Lung (tissue), 12 donors: Measurements from ENCODE around the gene MTAP. TPM values are rescaled to one million over a fixed set of nuclear protein-coding genes. Genes with fewer than 3 reads are reported as not detected.

Source experiments
- ATAC-seq: fragments of 200-7000 bp; cut with Tn5 transposase; one replicate; pipeline ENCODE4 v1.9.1; 2020; ENCODE audit warnings: moderate number of reproducible peaks; ENCODE audit not compliant: insufficient read depth, low FRiP score
- DNase-seq, 3 donors: peaks; one replicate each; pipeline ENCODE4 v3.0.0-alpha.2; 2013 to 2017
- H3K27ac ChIP-seq, 2 donors: one replicate each; pipeline ENCODE4 v1.5.1; 2013; ENCODE audit warnings: mild to moderate bottlenecking in 2 of 2, moderate library complexity in 2 of 2, control low read depth in 1 of 2, inconsistent platforms in 1 of 2, low read depth in 1 of 2, low read length in 1 of 2
- H3K27me3 ChIP-seq, 3 donors: one replicate each; pipeline ENCODE4 v1.5.1; 2013; ENCODE audit warnings: low read length in 2 of 3; ENCODE audit not compliant: control insufficient read depth in 3 of 3, insufficient read depth in 3 of 3
- H3K36me3 ChIP-seq, 4 donors: one replicate each; pipeline ENCODE4 v1.5.1; 2013; ENCODE audit warnings: low read length in 4 of 4, mild to moderate bottlenecking in 1 of 4, moderate library complexity in 1 of 4; ENCODE audit not compliant: control insufficient read depth in 4 of 4, insufficient read depth in 4 of 4
- H3K4me1 ChIP-seq, 5 donors: one replicate each; pipeline ENCODE4 v1.5.1; 2013; ENCODE audit warnings: low read length in 5 of 5, mild to moderate bottlenecking in 2 of 5, moderate library complexity in 1 of 5; ENCODE audit not compliant: control insufficient read depth in 5 of 5, insufficient read depth in 5 of 5
- H3K4me3 ChIP-seq: one replicate; pipeline ENCODE4 v1.5.1; 2013; ENCODE audit warnings: mild to moderate bottlenecking, control low read depth, moderate library complexity
- H3K9ac ChIP-seq, 2 donors: one replicate each; pipeline ENCODE4 v1.5.1; 2013; ENCODE audit warnings: low read length in 2 of 2, control low read depth in 1 of 2; ENCODE audit not compliant: insufficient read depth in 1 of 2
- H3K9me3 ChIP-seq, 4 donors: one replicate each; pipeline ENCODE4 v1.5.1; 2013; ENCODE audit warnings: low read length in 3 of 4, mild to moderate bottlenecking in 1 of 4, moderate library complexity in 1 of 4; ENCODE audit not compliant: control insufficient read depth in 4 of 4, insufficient read depth in 3 of 4
- WGBS, 2 donors: extraction: QIAGEN DNeasy Blood & Tissue Kit; methylation state at CpG; one replicate each; pipeline ENCODE4 v1.1.7; 2013; 5-methylcytosine and 5-hydroxymethylcytosine counted together
- polyA plus RNA-seq, 2 donors: library from polyadenylated mRNA; stranded (reverse); fragments of 200-250 nt; gene quantifications; one replicate each; pipeline ENCODE4 v1.2.1, GENCODE V29; 2013
- total RNA-seq, 2 donors: library from RNA; depleted of rRNA in 1 of 2; stranded (reverse); fragments of >200 nt in 1 of 2; gene quantifications; one replicate each; pipeline ENCODE4 v1.2.1, GENCODE V29; 2014 to 2021
- TF ChIP-seq, protein P1 (sequence below): IDR thresholded peaks from 2 replicates; pipeline ENCODE4 v1.5.1; 2012; ENCODE audit warnings: mild to moderate bottlenecking; ENCODE audit errors: control extremely low read depth, extremely low read depth
- donor health status: control.
- donor health status: control.
- donor health status: Bipolar disorder and iron deficiency.
- donor health status: healthy.
- donor health status: DM: yes; HTN: yes; CAD: no.

The MTAP gene
- total and polyA plus RNA-seq, 4 donors = 10.0 to 31.5 (median 18.8) TPM

DNA sequence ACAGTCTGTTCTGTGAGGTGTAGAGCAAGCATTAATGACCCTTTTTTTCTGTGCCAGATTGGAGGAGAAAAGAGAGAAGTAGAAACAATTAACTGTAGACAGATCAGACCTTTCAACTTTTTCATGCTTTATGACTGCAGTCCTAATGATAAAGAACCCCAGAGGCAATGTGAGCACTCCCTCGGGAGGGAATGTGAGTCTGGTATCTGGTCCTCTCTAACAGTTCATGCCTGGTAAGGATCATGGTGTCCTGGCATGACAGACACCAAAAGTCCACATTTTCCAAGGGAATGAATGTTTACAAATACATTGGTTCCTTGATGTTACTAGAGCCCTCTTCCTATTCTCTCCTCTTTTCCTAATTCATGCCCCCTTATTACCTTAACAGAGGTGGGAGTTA is 70.3 kb downstream of the MTAP start:
- TF ChIP-seq, protein P1, sequence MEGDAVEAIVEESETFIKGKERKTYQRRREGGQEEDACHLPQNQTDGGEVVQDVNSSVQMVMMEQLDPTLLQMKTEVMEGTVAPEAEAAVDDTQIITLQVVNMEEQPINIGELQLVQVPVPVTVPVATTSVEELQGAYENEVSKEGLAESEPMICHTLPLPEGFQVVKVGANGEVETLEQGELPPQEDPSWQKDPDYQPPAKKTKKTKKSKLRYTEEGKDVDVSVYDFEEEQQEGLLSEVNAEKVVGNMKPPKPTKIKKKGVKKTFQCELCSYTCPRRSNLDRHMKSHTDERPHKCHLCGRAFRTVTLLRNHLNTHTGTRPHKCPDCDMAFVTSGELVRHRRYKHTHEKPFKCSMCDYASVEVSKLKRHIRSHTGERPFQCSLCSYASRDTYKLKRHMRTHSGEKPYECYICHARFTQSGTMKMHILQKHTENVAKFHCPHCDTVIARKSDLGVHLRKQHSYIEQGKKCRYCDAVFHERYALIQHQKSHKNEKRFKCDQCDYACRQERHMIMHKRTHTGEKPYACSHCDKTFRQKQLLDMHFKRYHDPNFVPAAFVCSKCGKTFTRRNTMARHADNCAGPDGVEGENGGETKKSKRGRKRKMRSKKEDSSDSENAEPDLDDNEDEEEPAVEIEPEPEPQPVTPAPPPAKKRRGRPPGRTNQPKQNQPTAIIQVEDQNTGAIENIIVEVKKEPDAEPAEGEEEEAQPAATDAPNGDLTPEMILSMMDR = no peak
- Histone ChIP-seq H3K27ac (no peak overlapping the region), H3K36me3 (peaks cover 4 to 11% (median 5%) of the 10 kb centered on the region in 4 donors), H3K4me1 (peaks cover 0 to 2% (median 0%) of the 10 kb centered on the region in 5 donors), H3K4me3 (no peak overlapping the region), H3K9me3 (no peaks in the 10 kb centered on the region), H3K9ac (no peak overlapping the region), H3K27me3 (no peaks in the 10 kb centered on the region)
- DNase-seq (no peak), ATAC-seq (no peak)
- WGBS, 2 donors = 93 to 95% methylated on average over 1 of the region's 1 CpG

DNA sequence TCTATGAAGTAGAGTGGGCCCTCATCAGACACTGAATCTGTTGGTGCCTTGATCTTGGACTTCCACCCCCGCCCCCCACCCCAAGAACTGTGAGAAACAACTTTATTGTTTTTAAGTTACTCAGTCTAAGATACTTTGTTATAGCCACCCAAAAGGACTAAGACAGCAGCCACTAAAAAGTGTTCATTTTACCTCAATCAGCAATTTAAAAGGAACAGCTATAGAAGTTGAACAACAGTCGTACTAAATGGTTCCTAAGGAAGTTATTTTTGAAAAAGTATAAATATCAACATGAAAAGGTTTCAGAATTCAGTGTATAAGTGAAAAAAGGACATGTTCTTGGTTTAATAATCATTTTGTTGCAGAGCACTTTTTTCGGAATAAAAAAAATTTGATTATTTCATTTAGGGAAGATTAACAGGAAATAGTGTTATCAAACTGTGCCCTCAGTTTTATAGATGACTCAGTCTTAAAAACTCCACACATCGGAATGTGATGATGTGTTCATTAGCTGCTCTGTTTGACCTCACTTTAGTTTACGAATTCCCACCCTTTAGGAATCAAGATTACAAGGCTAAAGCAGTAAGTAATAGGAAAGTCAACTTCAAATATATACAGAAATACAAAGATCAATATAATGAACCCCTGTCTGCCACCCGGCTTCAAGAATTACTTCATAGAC is 71.2 kb downstream of the MTAP start:
- Histone ChIP-seq H3K27ac (no peak overlapping the region), H3K9ac (no peak overlapping the region), H3K27me3 (no peaks in the 10 kb centered on the region), H3K9me3 (no peaks in the 10 kb centered on the region), H3K4me1 (peaks cover 0 to 2% (median 0%) of the 10 kb centered on the region in 5 donors), H3K36me3 (peaks cover 2 to 11% (median 5%) of the 10 kb centered on the region in 4 donors), H3K4me3 (no peak overlapping the region)
- TF ChIP-seq, protein P1 = no peak
- DNase-seq (no peak), ATAC-seq (no peak)
- WGBS, 2 donors = 92 to 95% methylated on average over 6 of the region's 6 CpGs

DNA sequence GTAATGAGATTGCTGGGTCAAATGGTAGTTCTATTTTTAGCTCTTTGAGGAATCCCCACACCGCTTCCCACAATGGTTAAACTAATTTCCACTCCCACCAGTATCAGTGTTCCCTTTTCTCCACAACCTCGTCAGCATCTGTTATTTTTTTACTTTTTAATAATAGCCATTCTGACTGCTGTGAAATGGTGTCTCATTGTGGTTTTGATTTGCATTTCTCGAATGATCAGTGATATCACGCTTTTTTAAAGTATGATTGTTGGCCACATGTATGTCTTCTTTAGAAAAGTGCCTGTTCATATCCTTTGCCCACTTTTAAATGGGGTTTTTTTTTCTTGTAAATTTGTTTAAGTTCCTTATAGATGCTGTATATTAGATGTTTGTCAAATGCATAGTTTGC is 73.5 kb downstream of the MTAP start:
- H3K27ac ChIP-seq = no peak overlapping the region
- WGBS, 2 donors = 93 to 94% methylated on average over 4 of the region's 4 CpGs
- TF ChIP-seq, protein P1 = no peak
- peaks cover 0 to 3% (median 0%) of the 10 kb centered on the region in 4 donors for H3K9me3 ChIP-seq
- no peaks in the 10 kb centered on the region for H3K27me3 ChIP-seq
- no peak overlapping the region for H3K9ac ChIP-seq
- peaks cover 0 to 13% (median 3%) of the 10 kb centered on the region in 4 donors for H3K36me3 ChIP-seq
- DNase-seq (no peak), ATAC-seq (no peak)
- no peaks in the 10 kb centered on the region for H3K4me1 ChIP-seq
- no peak overlapping the region for H3K4me3 ChIP-seq

DNA sequence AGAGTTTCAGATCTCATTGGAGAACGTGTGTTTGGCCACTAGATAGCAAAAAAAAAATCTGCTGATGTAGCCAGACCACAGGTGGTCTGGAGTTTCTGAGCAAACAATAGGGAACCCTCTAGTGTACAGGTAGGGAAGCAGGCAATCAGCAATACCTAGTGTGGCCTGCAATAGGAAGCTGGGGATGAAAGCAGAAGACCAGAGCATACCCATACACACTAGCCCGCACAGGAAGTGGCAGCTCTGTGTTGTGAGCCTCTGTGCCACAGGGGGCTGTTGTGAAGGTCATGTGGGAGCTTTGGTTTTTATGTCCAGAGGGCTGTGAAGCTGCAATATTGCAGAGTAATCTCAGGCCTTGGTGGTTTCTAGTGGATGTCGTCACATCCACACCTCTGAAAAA is 81.2 kb downstream of the MTAP start:
- Histone ChIP-seq H3K4me1 (no peaks in the 10 kb centered on the region), H3K4me3 (no peak overlapping the region), H3K27ac (no peak overlapping the region), H3K9me3 (peaks cover 0 to 10% (median 1%) of the 10 kb centered on the region in 4 donors), H3K9ac (no peak overlapping the region), H3K36me3 (peaks cover 0 to 7% (median 1%) of the 10 kb centered on the region in 4 donors), H3K27me3 (no peaks in the 10 kb centered on the region)
- TF ChIP-seq, protein P1 = no peak
- DNase-seq (no peak), ATAC-seq (no peak)
- WGBS, 2 donors = 56 to 76% methylated on average over 3 of the region's 3 CpGs
